Measurements from ENCODE around the gene SEC22C.

DNA sequence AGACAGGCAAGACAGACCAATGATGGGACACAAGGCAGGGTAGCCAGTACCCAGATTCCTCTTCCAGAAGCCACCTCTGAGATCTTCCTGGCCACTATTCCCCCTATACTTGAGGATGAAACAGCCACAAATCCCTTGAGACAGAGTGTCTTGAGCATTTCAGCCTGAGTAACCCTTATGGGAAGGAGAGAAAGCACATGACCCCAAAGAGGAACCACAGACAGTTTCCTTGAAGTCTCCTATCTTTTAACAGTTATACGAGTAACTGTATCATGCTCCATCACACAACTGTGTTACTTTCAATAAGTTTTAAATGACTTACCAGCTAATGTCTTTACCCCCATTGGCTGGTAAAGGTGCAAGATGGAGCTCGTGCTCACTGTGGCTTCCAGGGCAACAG lies 70.0 kb downstream of the SEC22C start:
- TF ChIP-seq, protein P1, sequence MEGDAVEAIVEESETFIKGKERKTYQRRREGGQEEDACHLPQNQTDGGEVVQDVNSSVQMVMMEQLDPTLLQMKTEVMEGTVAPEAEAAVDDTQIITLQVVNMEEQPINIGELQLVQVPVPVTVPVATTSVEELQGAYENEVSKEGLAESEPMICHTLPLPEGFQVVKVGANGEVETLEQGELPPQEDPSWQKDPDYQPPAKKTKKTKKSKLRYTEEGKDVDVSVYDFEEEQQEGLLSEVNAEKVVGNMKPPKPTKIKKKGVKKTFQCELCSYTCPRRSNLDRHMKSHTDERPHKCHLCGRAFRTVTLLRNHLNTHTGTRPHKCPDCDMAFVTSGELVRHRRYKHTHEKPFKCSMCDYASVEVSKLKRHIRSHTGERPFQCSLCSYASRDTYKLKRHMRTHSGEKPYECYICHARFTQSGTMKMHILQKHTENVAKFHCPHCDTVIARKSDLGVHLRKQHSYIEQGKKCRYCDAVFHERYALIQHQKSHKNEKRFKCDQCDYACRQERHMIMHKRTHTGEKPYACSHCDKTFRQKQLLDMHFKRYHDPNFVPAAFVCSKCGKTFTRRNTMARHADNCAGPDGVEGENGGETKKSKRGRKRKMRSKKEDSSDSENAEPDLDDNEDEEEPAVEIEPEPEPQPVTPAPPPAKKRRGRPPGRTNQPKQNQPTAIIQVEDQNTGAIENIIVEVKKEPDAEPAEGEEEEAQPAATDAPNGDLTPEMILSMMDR (IDR thresholded peaks at IDR 0.05), result no peak
- TF ChIP-seq POLR2A (IDR thresholded peaks at IDR 0.05), result no peak
- TF ChIP-seq EP300 (IDR thresholded peaks at IDR 0.05), result no peak
- TF ChIP-seq POLR2AphosphoS5 (IDR thresholded peaks at IDR 0.05), result no peak
